HG02763 (cell line): ENCODE results near the gene MAGEC3.
"Not testable (repeated sequence)": the region's sequence is repeated elsewhere in the genome, so short reads cannot be mapped to it uniquely, and the experiment has no call there.

Experiments used
- ATAC-seq: cut with Tn5 transposase; IDR thresholded peaks from one replicate; pipeline ENCODE4 v1.9.1; 2021; ENCODE audit warnings: mild to moderate bottlenecking, moderate library complexity; ENCODE audit not compliant: unreplicated experiment

The MAGEC3 gene, protein sequence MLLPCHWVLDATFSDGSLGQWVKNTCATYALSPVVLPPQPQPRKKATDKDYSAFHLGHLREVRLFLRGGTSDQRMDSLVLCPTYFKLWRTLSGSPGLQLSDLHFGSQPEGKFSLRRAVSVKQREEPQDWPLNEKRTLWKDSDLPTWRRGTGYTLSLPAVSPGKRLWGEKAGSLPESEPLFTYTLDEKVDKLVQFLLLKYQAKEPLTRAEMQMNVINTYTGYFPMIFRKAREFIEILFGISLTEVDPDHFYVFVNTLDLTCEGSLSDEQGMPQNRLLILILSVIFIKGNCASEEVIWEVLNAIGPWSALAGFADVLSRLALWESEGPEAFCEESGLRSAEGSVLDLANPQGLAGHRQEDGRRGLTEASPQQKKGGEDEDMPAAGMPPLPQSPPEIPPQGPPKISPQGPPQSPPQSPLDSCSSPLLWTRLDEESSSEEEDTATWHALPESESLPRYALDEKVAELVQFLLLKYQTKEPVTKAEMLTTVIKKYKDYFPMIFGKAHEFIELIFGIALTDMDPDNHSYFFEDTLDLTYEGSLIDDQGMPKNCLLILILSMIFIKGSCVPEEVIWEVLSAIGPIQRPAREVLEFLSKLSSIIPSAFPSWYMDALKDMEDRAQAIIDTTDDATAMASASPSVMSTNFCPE

DNA sequence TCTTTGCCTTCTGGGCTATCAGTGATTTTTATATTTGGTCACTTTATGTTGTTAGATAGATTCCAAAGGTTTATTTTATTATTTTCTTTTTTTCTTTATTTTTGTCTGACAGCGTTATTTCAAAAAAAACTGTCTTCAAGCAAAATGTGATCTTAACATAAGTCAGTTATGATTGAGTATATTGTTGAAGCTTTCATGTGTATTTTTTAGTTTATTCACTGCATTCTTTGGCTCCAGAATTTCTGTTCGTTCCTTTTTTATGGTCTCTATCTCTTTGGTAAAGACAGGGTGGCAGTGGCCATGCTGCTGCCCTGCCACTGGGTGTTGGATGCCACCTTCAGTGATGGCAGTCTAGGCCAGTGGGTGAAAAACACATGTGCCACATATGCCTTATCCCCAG is at the start of gene MAGEC3:
TSS of gene MAGEC3 (plus strand) at position 301 of the 400 bp plus-strand sequence. CDS start at position 301, 0 bp downstream.
- no peak for ATAC-seq

DNA sequence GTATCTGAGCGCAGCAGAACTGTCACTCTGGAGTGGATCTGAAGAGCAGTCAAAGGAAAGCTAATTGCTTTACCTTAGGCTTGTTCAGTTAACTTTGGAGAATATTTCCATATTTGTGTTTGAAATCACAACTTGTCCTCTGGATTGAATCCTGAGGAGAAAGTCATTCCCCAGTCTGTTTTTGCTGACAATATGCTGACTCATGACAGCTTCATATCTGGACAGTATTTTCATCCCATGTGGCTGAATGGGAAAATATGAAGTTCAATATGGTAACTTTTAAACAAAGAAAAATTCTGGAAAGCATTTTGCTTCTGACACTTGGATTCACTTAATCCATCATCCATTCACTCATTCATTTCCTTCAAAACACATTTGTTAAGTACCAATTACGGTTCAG is 46.3 kb upstream of the MAGEC3 start:
- ATAC-seq = no peak

DNA sequence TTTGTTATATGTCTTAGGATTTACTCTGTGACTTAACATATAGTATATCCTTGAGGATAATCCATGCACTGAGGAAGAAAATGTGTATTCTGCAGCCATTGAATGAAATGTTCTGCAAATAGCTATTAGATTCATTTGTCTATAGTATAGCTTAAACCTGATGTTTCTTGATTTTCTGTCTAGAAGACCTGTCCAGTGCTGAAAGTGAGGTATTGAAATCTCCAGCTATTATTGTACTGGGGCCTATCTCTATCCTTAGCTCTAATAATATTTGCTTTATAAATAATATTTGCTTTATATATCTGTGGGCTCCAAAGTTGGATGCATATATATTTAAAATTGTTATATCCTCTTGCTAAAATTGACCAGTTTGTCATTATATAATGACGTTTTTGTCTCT is 26.7 kb upstream of the MAGEC3 start:
- no peak for ATAC-seq

DNA sequence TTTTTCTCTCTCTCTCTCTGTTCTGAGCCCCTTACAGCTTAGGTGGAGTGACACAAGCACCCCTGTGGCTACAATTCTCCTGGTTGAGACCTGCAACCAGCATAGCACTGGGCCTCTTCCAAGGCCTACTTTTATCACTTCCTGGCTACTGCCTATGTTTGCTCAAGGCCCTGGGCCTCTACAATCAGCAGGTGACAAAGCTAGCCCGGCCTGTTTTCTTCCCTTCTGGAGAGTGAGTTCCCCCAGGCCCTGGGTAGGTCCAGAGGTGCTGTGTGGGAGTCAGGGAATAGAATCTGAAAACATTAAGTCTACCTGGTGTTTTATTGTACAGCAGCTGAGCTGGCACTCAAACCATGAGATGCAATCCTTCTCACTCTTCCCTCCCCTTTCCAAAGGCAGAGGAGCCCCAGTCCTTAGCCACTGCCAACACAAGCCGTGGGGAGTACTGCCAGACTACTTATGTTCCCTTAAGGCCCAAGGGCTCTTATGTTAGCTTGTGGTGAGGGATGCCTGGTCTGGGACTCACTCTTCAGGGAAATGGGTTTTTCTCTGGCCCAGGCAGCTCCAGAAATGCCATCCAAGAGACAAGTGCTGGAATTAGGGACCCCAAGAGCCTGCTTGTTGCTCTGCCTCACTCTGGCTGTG is 23.8 kb upstream of the MAGEC3 start:
- ATAC-seq = no peak

DNA sequence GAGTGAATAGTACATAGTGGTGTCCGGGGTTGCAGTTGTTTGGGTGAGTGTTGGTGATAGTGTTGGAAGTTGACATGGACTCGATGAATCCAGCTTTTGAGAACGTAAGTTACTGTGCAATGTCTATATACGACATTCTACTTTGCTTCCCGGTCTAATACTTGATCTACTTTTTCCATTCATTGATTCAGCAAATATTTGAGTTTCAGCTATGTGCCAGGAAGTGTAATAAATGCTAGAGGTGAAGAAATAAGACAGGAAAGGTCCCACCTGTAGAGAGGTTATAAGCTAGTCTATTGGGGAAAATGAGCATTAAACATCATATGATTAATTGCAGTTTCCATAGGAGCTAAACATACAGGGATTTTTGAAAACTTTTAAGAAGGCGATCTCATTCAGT is 22.2 kb upstream of the MAGEC3 start:
- ATAC-seq = no peak

DNA sequence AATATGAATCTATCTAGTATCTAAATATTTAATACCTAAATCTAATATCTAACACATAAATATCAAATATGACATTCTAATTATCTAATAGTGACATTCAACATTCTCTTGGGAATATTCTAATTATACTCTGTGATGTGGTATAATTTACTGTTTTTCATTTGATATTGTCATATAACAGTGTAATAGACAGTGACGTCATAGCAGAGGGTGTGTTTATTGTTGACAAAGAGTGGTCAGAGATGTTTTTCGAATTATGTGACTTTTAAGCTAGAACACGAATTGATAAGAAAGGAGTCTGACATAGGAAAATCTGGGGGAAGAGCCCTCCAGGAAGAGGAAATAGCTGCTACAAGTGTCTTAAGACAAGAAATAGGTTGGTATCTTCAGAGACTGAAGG is 5.9 kb upstream of the MAGEC3 start:
- ATAC-seq = no peak

DNA sequence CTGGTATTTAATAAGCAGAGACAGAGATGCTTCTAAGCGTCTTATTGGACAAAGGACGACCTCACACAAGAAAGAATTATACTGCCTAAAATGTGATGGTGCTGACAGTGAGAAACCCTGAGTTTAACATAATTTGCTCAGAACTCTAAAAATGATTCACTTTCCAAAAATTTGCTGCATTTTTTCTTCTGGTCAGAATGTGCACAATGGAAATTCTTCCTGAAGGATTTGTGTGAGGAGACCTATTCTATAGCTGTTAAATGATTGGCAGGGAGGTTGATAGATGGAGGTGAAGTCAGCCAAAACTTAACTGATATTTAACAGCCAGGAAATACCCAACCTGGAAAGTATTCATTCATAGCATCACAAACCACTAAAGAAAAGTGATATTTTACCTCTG is 1.7 kb downstream of the MAGEC3 start:
- no peak for ATAC-seq

DNA sequence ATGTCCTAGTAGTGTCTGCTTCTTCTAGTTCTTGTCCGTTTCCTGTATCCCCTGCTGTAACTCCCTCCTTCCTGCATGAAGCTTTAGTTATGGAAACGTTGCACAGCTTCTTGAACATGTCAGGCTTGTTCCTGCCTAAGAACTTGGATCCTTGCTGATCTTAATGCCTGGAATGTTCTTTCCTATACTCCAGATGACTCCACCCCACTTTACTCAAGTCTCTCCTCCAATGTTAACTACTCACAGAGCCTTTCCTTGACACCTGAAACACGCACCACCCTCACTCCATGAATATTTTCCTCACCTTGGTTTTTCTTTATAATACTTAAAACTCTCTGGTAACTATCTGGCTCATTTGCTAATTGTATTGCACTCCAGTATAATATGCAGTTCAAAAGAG is 19.4 kb downstream of the MAGEC3 start:
- no peak for ATAC-seq

DNA sequence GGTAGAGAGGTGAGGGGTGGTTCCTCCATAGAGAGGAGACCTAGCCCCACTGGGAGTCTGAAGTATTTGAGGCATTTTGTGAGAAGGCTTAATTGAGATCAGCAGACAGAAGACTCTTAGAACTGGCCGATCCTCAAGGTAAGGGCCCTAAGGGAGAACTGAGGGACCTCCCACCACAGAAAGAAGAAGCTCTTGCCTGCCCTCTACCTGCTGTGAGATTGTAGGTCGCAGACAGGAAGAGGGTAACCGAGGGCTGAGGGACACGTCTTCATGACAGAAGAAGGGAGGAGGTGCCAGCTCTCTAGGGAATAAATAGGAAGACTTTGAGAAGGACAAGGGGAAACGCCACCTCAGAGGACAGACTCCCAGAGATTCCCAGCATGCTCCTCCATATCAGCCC is 41.5 kb downstream of the MAGEC3 start:
- no peak for ATAC-seq

DNA sequence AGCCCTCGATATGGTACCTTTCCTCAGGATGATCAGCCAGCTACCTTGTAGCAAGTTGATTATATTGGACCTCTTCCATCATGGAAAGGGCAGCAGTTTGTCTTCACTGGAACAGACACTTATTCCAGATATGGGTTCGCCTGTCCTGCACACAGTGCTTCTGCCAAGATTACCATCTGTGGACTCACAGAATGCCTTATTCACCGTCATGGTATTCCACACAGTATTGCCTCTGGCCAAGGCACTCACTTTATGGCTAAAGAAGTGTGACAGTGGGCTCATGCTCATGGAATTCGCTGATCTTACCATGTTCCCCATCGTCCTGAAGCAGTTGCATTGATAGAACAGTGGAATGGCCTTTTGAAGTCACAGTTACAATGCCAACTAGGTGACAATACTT is 50.7 kb downstream of the MAGEC3 start:
- not testable (repeated sequence) for ATAC-seq

DNA sequence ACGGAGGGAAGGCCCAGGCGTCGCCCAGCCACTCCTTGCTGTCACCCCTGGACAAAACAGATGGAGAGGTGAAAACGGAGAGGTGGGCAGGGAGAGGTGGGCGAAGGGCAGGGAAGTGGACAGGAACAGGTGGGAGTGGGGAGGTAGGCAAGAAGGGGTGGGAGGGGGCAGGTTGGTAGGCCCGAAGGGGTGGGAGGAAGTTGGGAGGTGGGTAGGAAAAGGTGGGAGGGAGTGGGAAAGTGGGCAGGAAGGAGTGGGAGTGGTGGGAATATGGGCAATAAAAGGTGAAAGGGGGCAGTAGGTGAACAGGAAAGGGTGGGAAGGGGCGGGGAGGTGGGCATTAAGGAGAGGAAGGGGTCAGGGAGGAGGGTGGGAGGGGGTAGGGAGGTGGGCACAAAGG is 56.6 kb downstream of the MAGEC3 start:
- ATAC-seq = no peak

DNA sequence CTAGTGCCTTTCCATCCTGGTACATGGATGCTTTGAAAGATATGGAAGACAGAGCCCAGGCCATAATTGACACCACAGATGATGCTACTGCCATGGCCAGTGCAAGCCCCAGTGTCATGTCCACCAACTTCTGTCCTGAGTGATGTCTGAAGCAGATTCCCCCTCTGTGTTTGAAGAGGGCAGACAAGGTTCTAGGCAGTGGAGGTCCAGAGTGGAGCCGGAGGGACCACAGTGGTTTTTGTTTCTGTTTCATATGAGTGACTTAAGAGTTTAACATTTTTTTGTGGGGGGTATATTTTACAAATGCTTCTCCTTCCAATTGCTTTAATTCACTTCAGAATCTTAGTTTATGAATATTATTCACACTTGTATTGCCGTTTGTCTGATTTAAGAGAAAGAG is 59.6 kb downstream of the MAGEC3 start:
- ATAC-seq = no peak

DNA sequence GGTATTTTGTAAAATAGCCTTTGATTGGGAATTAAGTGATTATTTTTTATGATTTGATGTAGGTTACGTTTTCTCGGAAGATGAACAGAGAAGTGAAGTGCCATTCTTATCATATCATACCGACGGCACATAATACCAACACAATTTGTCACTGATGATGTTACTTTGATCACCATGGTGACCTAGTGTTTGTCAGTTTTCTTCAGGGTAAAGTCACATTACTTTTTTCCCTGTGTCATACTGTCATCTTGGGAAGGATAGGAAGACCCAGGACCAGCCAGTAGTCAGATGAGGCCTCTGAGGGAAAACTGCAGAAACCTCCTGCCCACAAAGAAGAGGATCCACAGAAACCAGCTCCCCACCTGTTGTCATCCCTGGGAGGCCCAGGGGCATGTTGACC is 64.2 kb downstream of the MAGEC3 start:
- ATAC-seq = no peak

DNA sequence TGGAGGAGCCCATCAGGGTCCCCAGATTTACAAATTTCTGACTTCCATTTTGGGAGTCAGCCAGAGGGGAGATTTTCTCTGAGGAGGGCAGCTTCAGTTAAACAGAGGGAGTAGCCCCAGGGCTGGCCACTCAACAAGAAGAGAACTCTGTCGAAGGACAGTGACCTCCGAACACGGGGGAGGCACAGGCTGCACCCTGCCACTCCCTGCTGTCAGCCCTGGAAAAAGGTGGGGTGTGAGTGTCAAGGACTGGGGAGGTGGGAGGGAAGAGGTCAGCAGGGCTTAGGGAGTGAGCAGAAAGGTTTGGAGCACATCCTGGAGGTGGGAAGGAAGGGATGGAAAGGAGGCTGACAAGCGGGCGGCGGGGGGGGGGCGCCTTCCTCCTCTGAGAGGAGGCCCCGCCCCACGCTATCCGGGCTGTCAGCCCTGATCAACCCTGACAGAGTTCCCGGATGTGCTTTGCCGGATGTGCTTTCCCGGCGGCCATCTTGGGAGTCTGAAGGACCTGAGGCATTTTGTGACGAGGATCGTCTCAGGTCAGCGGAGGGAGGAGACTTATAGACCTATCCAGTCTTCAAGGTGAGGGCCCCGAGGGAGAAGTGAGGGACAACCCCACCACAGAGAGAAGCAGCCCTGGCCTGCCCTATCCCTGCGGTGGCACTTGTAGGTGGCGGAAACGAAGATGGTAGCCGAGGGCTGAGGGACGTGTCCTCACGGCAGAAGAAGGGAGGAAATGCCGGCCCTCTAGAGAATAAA is 65.5 kb downstream of the MAGEC3 start, which contains the start of gene MAGEC1:
TSS of gene MAGEC1 (plus strand) at position 495 of the 756 bp plus-strand sequence. CDS start 1,179 bp downstream, outside the sequence.
- ATAC-seq = no peak

DNA sequence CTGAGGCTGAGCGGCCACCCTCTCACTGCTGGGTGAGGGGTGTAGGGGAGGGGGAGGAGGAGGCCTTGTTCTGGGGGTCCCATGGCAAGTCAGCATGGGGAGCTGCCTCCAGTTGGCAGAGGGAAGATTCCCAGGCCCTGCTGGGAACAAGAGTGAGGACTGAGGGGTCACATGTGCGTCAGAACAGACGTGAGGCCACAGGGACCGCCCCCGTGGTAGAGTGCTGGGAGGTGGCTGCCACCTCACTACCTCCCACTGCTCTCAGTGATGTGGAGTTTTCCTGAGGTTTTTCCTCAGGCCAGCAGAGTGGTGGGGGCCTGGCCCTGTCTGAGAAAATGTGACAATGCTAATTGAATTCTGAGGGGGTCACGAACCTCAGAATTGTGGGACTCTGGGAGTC is 66.1 kb downstream of the MAGEC3 start:
- ATAC-seq = no peak

DNA sequence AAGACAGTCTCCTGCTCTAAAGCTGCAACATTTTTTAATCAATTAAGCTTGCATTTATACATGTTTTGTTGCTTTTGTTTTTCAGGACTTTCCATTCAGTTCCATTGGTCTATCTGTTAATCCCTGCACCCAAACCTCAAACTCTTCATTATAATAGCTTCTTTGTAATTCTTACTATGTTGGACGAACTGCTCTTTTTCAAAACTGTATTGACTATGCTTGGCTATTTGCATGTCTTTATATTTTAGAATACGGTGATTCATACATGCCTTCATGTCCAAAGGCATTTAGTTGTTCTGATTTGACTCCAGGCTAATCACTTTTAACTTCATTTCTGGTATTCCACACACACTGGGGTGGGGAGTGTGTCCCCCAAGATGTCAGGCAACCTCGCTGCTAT is 79.7 kb downstream of the MAGEC3 start:
- no peak for ATAC-seq

DNA sequence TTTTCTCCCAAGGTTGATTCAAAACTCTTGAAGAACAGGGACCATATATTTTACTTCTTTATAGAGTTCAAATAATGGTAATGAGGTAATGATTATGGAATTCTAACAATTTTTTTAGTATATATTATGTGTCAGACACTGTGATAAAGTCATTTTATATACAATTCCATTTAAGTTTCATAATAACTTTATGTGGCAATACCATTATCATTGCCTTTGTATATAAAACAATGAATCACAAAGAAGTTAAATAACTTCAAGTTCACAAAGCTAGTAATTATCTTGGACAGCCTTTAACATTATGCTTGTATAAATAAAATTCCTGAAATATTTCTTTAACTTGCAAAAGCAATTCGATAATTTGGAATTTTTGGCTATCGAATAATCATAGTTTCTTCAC is 86.2 kb downstream of the MAGEC3 start:
- no peak for ATAC-seq

DNA sequence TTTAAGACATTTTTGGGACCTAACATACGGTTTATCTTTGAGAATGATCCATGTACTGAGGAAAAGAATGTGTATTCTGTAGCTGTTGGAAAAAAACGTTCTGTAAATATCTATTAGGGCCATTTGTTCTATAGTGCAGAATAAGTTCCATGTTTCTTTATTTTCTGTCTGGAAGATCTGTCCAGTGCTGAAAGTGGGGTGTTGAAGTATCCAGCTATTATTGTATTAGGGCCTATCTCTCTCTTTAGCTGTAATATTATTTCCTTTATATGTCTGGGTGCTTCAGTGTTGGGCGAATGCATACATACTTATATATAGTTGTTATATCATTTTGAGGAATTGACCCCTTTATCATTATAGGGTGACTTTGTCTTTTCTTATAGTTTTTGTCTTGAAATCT is 90.3 kb downstream of the MAGEC3 start:
- ATAC-seq = no peak

DNA sequence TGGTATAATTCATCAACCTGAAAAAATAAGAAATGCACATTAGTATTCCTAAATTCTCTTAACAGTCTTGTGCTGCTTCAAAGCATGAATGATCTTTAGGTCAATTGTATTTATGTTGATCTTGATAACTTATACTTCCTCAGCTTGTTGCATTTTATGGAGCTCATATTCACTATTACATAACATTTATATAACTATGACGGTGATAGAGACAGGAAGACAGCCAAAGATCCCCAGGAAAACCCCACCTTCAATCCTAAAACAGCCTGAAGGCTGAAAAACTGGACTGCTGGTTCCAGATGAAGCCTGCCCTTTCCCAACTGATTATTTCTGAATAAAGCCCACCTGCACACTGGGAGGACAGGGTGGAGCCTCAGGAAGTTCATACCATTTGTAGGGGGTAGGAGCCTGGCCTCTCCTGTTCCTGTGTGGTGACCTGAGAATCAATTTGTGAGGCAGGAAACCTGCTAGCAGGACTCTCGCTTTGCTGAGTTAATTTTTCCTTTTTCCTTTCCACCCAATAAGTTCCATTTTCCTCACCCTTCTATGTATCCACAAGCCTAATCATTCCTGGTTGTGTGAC is 96.0 kb downstream of the MAGEC3 start:
- no peak for ATAC-seq

DNA sequence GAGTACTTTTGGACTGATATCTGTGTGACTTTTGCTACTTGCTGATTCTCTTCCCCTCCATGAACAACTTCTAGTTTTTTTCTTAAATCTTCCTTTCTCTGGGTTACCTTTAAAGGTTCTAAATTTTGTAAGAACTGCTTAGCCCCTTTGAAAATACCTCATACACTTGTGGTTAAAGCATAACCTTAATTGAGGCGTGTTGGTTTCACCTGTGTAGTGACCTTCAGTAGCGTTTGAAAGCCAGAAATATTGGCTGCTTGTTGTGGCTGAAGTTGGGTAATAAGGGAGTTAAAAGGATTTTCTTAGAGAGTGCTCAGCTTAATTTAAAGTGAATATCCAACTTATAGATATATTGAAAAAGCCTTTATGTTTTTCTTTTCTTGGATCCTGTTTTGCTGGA is 97.5 kb downstream of the MAGEC3 start:
- no peak for ATAC-seq

DNA sequence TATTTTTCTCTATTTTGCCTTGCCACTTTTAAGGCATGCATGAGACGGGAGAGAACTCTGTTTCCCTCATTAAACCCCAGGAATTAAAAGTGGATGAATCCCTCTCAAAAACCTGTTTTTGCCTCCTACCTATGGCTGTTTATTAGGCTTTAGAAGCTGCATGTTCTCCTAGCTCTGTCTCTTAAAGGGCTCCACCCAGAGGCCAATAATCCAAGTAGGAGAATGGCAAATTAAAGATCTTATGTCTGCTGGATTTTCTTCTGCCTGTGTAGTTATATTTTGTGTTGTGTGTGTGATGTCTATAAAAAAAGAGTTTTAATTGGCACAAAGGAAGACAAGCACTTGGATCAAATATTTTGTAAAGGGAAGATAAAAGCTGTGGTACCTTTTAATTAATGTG is 98.0 kb downstream of the MAGEC3 start:
- ATAC-seq = no peak
